Smooth muscle cell (in vitro differentiated cells): Measurements from ENCODE around the gene SRRD. TPM values are rescaled to one million over a fixed set of nuclear protein-coding genes. Genes with fewer than 3 reads are reported as not detected.
A peak's percentile ranks its signal among the peaks of the same experiment; 100 is the strongest.

Experiments
- DNase-seq: peaks from one replicate; lab custom pipeline; 2025; ENCODE audit not compliant: unreplicated experiment; lab: John Stamatoyannopoulos, UW
- H2AFZ ChIP-seq: fragments of 200-600 bp; sonication (generic); 2 replicates; pipeline ENCODE4 v1.6.0; 2016; ENCODE audit warnings: antibody characterized with exemption, low read depth, mild to moderate bottlenecking
- H3F3A ChIP-seq: fragments of 200-600 bp; sonication (generic); 2 replicates; pipeline ENCODE4 v1.6.0; 2017; ENCODE audit warnings: antibody characterized with exemption, low read depth
- H3K27ac ChIP-seq: fragments of 200-600 bp; sonication (generic); 2 replicates; pipeline ENCODE4 v1.5.1; 2016; ENCODE audit warnings: low read depth, mild to moderate bottlenecking
- H3K27me3 ChIP-seq: fragments of 200-600 bp; sonication (generic); 2 replicates; pipeline ENCODE4 v1.6.1; 2016; ENCODE audit warnings: low read depth, mild to moderate bottlenecking
- H3K36me3 ChIP-seq: fragments of 200-600 bp; sonication (generic); 2 replicates; pipeline ENCODE4 v1.5.1; 2016; ENCODE audit warnings: low read depth
- H3K4me1 ChIP-seq: fragments of 200-600 bp; sonication (generic); 2 replicates; pipeline ENCODE4 v1.5.1; 2016; ENCODE audit warnings: low read depth
- H3K4me2 ChIP-seq: fragments of 200-600 bp; sonication (generic); 2 replicates; pipeline ENCODE4 v1.6.0; 2016; ENCODE audit warnings: mild to moderate bottlenecking
- H3K4me3 ChIP-seq: fragments of 200-600 bp; sonication (generic); 2 replicates; pipeline ENCODE4 v1.5.1; 2016; ENCODE audit warnings: mild to moderate bottlenecking
- H3K79me2 ChIP-seq: fragments of 200-600 bp; sonication (generic); 2 replicates; pipeline ENCODE4 v1.6.0; 2016; ENCODE audit warnings: low read depth, mild to moderate bottlenecking
- H3K9ac ChIP-seq: fragments of 200-600 bp; sonication (generic); 2 replicates; pipeline ENCODE4 v1.6.0; 2016; ENCODE audit warnings: low read depth
- H3K9me3 ChIP-seq: fragments of 200-600 bp; sonication (generic); replicated peaks from 2 replicates; pipeline ENCODE4 v1.5.1; 2016; ENCODE audit warnings: low read depth
- H4K20me1 ChIP-seq: fragments of 200-600 bp; sonication (generic); 2 replicates; pipeline ENCODE4 v1.6.0; 2016; ENCODE audit warnings: low read depth
- WGBS: methylation state at CpG from one replicate; pipeline ENCODE4 v1.1.7; 2016; ENCODE audit warnings: low lambda C conversion rate; 5-methylcytosine and 5-hydroxymethylcytosine counted together
- polyA plus RNA-seq: library from polyadenylated mRNA; unstranded; fragments of >200 nt; fragmentation: Nextera tagmentation; extraction: Ambion mirVana; gene quantifications from 2 replicates; pipeline ENCODE4 v1.2.1, GENCODE V29; 2016
- total RNA-seq: library from RNA; depleted of rRNA; stranded (reverse); fragments of >200 nt; gene quantifications from 2 replicates; pipeline ENCODE4 v1.2.3, GENCODE V29; 2014
- TF ChIP-seq, protein P1 (sequence below): fragments of 200-600 bp; sonication (generic); IDR thresholded peaks from 2 replicates; pipeline ENCODE4 v1.5.1; 2017; ENCODE audit warnings: borderline replicate concordance, mild to moderate bottlenecking, antibody characterized with exemption; ENCODE audit not compliant: insufficient read depth, poor library complexity, severe bottlenecking

The SRRD gene
- total and polyA plus RNA-seq, 2 experiments from 2014 or later: 20.7 to 34.5 TPM

GRCh38 chr22:26479043-26479791 is 4.5 kb upstream of the SRRD start:
- Histone ChIP-seq H3K4me3 (peak overlapping the region; percentile 27), H3F3A (peaks cover 28% of the 10 kb centered on the region), H3K9ac (no peak overlapping the region), H3K4me2 (peak overlapping the region; percentile 4), H3K9me3 (no peaks in the 10 kb centered on the region), H3K4me1 (peaks cover 24% of the 10 kb centered on the region), H3K27ac (peak overlapping the region; percentile 98), H3K79me2 (peaks cover 12% of the 10 kb centered on the region), H4K20me1 (no peaks in the 10 kb centered on the region), H2AFZ (no peak overlapping the region), H3K36me3 (no peaks in the 10 kb centered on the region), H3K27me3 (no peaks in the 10 kb centered on the region)
- TF ChIP-seq, protein P1, sequence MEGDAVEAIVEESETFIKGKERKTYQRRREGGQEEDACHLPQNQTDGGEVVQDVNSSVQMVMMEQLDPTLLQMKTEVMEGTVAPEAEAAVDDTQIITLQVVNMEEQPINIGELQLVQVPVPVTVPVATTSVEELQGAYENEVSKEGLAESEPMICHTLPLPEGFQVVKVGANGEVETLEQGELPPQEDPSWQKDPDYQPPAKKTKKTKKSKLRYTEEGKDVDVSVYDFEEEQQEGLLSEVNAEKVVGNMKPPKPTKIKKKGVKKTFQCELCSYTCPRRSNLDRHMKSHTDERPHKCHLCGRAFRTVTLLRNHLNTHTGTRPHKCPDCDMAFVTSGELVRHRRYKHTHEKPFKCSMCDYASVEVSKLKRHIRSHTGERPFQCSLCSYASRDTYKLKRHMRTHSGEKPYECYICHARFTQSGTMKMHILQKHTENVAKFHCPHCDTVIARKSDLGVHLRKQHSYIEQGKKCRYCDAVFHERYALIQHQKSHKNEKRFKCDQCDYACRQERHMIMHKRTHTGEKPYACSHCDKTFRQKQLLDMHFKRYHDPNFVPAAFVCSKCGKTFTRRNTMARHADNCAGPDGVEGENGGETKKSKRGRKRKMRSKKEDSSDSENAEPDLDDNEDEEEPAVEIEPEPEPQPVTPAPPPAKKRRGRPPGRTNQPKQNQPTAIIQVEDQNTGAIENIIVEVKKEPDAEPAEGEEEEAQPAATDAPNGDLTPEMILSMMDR: no peak
- 91% methylated on average over 12 of the region's 12 CpGs for WGBS
- no peak for DNase-seq

- peaks cover 28% of the 10 kb centered on the region for H3F3A ChIP-seq
- H2AFZ ChIP-seq: no peak overlapping the region
- peaks cover 20% of the 10 kb centered on the region for H3K79me2 ChIP-seq
- peak overlapping the region; percentile 5 for H3K4me2 ChIP-seq
- H3K9me3 ChIP-seq: no peaks in the 10 kb centered on the region
- no peaks in the 10 kb centered on the region for H4K20me1 ChIP-seq
- peaks cover 31% of the 10 kb centered on the region for H3K4me1 ChIP-seq
- peak overlapping the region; percentile 27 for H3K4me3 ChIP-seq
- no peaks in the 10 kb centered on the region for H3K27me3 ChIP-seq
- no peak overlapping the region for H3K9ac ChIP-seq
- 84% methylated on average over 12 of the region's 12 CpGs for WGBS
- H3K36me3 ChIP-seq: no peaks in the 10 kb centered on the region
- H3K27ac ChIP-seq: peak overlapping the region; percentile 98
- TF ChIP-seq, protein P1: no peak
- DNase-seq: no peak
These were observed 3.7 kb upstream of the SRRD start for GRCh38 chr22:26479792-26480610.

- no peaks in the 10 kb centered on the region for H3K9me3 ChIP-seq
- DNase-seq: no peak
- no peak overlapping the region for H2AFZ ChIP-seq
- H3K27ac ChIP-seq: peak overlapping the region; percentile 98
- WGBS: 89% methylated on average over 2 of the region's 2 CpGs
- peaks cover 31% of the 10 kb centered on the region for H3K4me1 ChIP-seq
- no peak overlapping the region for H3K4me3 ChIP-seq
- no peaks in the 10 kb centered on the region for H3K36me3 ChIP-seq
- H3K79me2 ChIP-seq: peaks cover 21% of the 10 kb centered on the region
- TF ChIP-seq, protein P1: no peak
- peaks cover 28% of the 10 kb centered on the region for H3F3A ChIP-seq
- H3K27me3 ChIP-seq: no peaks in the 10 kb centered on the region
- H4K20me1 ChIP-seq: no peaks in the 10 kb centered on the region
- peak overlapping the region; percentile 5 for H3K4me2 ChIP-seq
- H3K9ac ChIP-seq: no peak overlapping the region
These were observed 3.1 kb upstream of the SRRD start for GRCh38 chr22:26480611-26480932.
